HepG2 (cell line): ENCODE measurements around the gene HIC1. TPM values are rescaled to one million over a fixed set of nuclear protein-coding genes. Genes with fewer than 3 reads are reported as not detected.

Experiments
- ATAC-seq: fragments of 200-7000 bp; cut with Tn5 transposase; 3 replicates; pipeline ENCODE4 v1.9.1; 2020; ENCODE audit warnings: mild to moderate bottlenecking, moderate library complexity
- BruUV-seq: library from RNA; stranded (reverse); fragments of 400-500 nt; replicated peaks from 2 replicates; lab custom pipeline; 2021; lab: Mats Ljungman, UMichigan
- CTCF ChIA-PET: fragments of 300-600 bp; formaldehyde crosslinking; extraction: SDS; loops from one replicate; lab custom pipeline; 2021; ENCODE audit warnings: low total read pairs, inconsistent platforms, low intra/inter-chr PET ratio; lab: Yijun Ruan, JAX
- POLR2A ChIA-PET: fragments of 350-600 bp; sonication (Branson Sonifier 250); formaldehyde crosslinking; loops from one replicate; lab custom pipeline; 2020; ENCODE audit warnings: antibody characterized with exemption, inconsistent platforms; lab: Yijun Ruan, JAX
- DNase-seq: peaks from one replicate; pipeline ENCODE4 v3.0.0-alpha.2; 2015; ENCODE audit warnings: low spot score
- FAIRE-seq: peaks from 3 replicates; lab custom pipeline; 2011; peaks lifted over from hg19 to GRCh38; lab: Jason Lieb, UNC
- H2AFZ ChIP-seq: one replicate; pipeline ENCODE4 v1.6.1; 2011; ENCODE audit warnings: low read length, inconsistent platforms
- H3K27ac ChIP-seq: fragments of 300-600 bp; 3 replicates; pipeline ENCODE4 v1.8.0; 2011; ENCODE audit warnings: mixed run types, mild to moderate bottlenecking, mixed read lengths, low read length, inconsistent platforms; ENCODE audit not compliant: insufficient read depth; ENCODE audit errors: extremely low read length
- H3K27me3 ChIP-seq, 2 experiments: fragments of 200-600 bp in 1 of 2; 2 replicates in 1 of 2; 3 replicates in 1 of 2; pipeline versions ENCODE4 v1.6.0 to v1.8.0; 2011; ENCODE audit warnings: low read length in 2 of 2, mild to moderate bottlenecking in 2 of 2, moderate library complexity in 2 of 2, inconsistent platforms in 1 of 2; ENCODE audit not compliant: insufficient read depth in 2 of 2, control insufficient read depth in 1 of 2
- H3K36me3 ChIP-seq, 2 experiments: fragments of 200-600 bp in 1 of 2; replicated peaks in 1 of 2; 2 replicates in 1 of 2; 3 replicates in 1 of 2; pipeline versions ENCODE4 v1.5.1 to v1.8.0; 2011; ENCODE audit warnings: low read length in 2 of 2, inconsistent platforms in 1 of 2; ENCODE audit not compliant: insufficient read depth in 2 of 2, control insufficient read depth in 1 of 2
- H3K4me1 ChIP-seq: 2 replicates; pipeline ENCODE4 v1.5.1; 2012; ENCODE audit warnings: low read length, inconsistent platforms; ENCODE audit not compliant: insufficient read depth
- H3K4me2 ChIP-seq: 2 replicates; pipeline ENCODE4 v1.6.0; 2011; ENCODE audit warnings: low read depth, low read length, inconsistent platforms
- H3K4me3 ChIP-seq, 3 experiments: fragments of 200-600 bp in 1 of 3; sonication (generic), shearing (Covaris generic) in 1 of 3; replicated peaks in 1 of 3; 2 replicates each; pipeline ENCODE4 v1.5.1; 2011 to 2016; ENCODE audit warnings: low read length in 3 of 3, inconsistent platforms in 2 of 3, low read depth in 2 of 3, mild to moderate bottlenecking in 2 of 3, control low read depth in 1 of 3, mixed read lengths in 1 of 3; ENCODE audit not compliant: insufficient read depth in 1 of 3
- H3K79me2 ChIP-seq: one replicate; pipeline ENCODE4 v1.6.1; 2011; ENCODE audit warnings: low read length, inconsistent platforms; ENCODE audit not compliant: insufficient read depth
- H3K9ac ChIP-seq: 2 replicates; pipeline ENCODE4 v1.6.0; 2011; ENCODE audit warnings: mild to moderate bottlenecking, low read depth, low read length, inconsistent platforms; ENCODE audit not compliant: insufficient read depth
- H3K9me3 ChIP-seq: 2 replicates; pipeline ENCODE4 v1.5.1; 2012; ENCODE audit warnings: mild to moderate bottlenecking, low read length
- H4K20me1 ChIP-seq: 2 replicates; pipeline ENCODE4 v1.6.0; 2011; ENCODE audit warnings: inconsistent platforms, mild to moderate bottlenecking, low read length, moderate library complexity; ENCODE audit not compliant: insufficient read depth
- HDAC2 ChIP-seq: sonication (generic); formaldehyde crosslinking; IDR thresholded peaks from 2 replicates; pipeline ENCODE4 v1.4.0; 2020; ENCODE audit warnings: missing genetic modification reagents
- JUN ChIP-seq: sonication (generic); formaldehyde crosslinking; IDR thresholded peaks from 2 replicates; pipeline ENCODE4 v1.4.0; 2020; ENCODE audit warnings: mild to moderate bottlenecking, missing genetic modification reagents
- ZNF296 ChIP-seq: sonication (generic); formaldehyde crosslinking; conservative IDR thresholded peaks from 2 replicates; pipeline ENCODE4 v1.5.0; 2020; ENCODE audit warnings: mild to moderate bottlenecking, missing genetic modification reagents
- ZNF329 ChIP-seq: sonication (generic); formaldehyde crosslinking; IDR thresholded peaks from 2 replicates; pipeline ENCODE4 v1.9.0; 2021; ENCODE audit warnings: low read depth, mild to moderate bottlenecking, missing genetic modification reagents
- ZNF792 ChIP-seq: IDR thresholded peaks from 2 replicates; pipeline ENCODE4 v1.6.1; 2016
- WGBS: methylation state at CpG from one replicate; pipeline ENCODE4 v1.1.6; 2017; ENCODE audit warnings: low lambda C conversion rate; 5-methylcytosine and 5-hydroxymethylcytosine counted together
- in situ Hi-C: cut with HindIII; loops from 2 replicates; pipeline ENCODE4 v1.10.0; 2017; ENCODE audit warnings: low pct_unique_long_range_greater_than_20kb; ENCODE audit not compliant: extremely low pct_ligation_motif_present
- intact Hi-C: fragments of 100-400 bp; cut with micrococcal nuclease; formaldehyde crosslinking; loops from one replicate; pipeline ENCODE4 v1.10.0; 2022; ENCODE audit not compliant: unreplicated experiment
- polyA plus RNA-seq, 8 experiments: library from polyadenylated mRNA; depleted of rRNA in 3 of 8; stranded (reverse) in 7 of 8; unstranded in 1 of 8; fragments of >200 nt; fragmentation: Illumina TruSeq in 4 of 8; extraction: Trizol in 4 of 8; gene quantifications; 2 replicates each; pipeline versions ENCODE4 v1.2.1 to v1.2.3, GENCODE V29; 2011 to 2016; ENCODE audit warnings: low read depth in 4 of 8, missing spikeins in 1 of 8, mixed read lengths in 1 of 8; ENCODE audit not compliant: insufficient read depth in 1 of 8
- total RNA-seq, 5 experiments: library from RNA; depleted of rRNA; stranded (reverse); fragments of >200 nt; fragmentation: Illumina TruSeq; extraction: Trizol; gene quantifications; 2 replicates each; pipeline ENCODE4 v1.2.3, GENCODE V29; 2016; ENCODE audit warnings: low read depth in 1 of 5
- TF ChIP-seq, protein P1 (sequence below): fragments of 450-650 bp; IDR thresholded peaks from 2 replicates; pipeline ENCODE4 v1.6.1; 2017; ENCODE audit warnings: mild to moderate bottlenecking

Gene HIC1
- total and polyA plus RNA-seq, 2 of the 13 experiments (the other 11 are each of a cell fraction or from before 2014, with no cell fraction given) = 0.04 to 0.31 TPM

DNA sequence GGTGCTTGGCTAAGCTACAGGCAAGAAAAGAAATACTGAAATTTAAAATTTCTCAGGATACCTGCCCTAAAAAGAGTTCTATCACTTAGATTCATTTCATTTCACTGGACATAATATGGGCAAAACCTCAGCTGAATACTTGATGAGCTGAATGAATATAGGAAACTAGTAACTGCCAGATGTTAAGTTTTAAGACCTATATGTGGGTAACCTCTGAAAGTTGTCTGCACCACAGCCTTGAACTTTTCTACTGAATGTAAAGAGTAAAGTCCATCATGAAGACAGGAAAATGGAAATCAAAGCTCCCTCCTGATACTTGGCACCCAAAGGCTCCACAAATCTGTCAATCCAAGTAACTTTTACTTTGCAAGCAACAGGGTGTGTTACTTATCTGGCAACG is 50.8 kb downstream of the HIC1 start:
- H3K79me2 ChIP-seq = no peaks in the 10 kb centered on the region
- TF ChIP-seq ZNF329 (CRISPR knock-in tag) = no peak
- TF ChIP-seq, protein P1, sequence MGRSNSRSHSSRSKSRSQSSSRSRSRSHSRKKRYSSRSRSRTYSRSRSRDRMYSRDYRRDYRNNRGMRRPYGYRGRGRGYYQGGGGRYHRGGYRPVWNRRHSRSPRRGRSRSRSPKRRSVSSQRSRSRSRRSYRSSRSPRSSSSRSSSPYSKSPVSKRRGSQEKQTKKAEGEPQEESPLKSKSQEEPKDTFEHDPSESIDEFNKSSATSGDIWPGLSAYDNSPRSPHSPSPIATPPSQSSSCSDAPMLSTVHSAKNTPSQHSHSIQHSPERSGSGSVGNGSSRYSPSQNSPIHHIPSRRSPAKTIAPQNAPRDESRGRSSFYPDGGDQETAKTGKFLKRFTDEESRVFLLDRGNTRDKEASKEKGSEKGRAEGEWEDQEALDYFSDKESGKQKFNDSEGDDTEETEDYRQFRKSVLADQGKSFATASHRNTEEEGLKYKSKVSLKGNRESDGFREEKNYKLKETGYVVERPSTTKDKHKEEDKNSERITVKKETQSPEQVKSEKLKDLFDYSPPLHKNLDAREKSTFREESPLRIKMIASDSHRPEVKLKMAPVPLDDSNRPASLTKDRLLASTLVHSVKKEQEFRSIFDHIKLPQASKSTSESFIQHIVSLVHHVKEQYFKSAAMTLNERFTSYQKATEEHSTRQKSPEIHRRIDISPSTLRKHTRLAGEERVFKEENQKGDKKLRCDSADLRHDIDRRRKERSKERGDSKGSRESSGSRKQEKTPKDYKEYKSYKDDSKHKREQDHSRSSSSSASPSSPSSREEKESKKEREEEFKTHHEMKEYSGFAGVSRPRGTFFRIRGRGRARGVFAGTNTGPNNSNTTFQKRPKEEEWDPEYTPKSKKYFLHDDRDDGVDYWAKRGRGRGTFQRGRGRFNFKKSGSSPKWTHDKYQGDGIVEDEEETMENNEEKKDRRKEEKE = no peak
- no peak for TF ChIP-seq ZNF296 (CRISPR knock-in tag)
- TF ChIP-seq ZNF792 (CRISPR knock-in tag) = no peak
- no peak for TF ChIP-seq JUN (CRISPR knock-in tag)
- no peak for TF ChIP-seq HDAC2
- TF ChIP-seq, all 625 proteins: peak for 0
- Histone ChIP-seq H4K20me1 (no peaks in the 10 kb centered on the region), H3K27ac (no peak overlapping the region), H3K4me1 (peaks cover 26% of the 10 kb centered on the region), H3K27me3 (no peaks in the 10 kb centered on the region), H2AFZ (no peak overlapping the region), H3K4me2 (no peak overlapping the region), H3K9ac (no peak overlapping the region), H3K36me3 (peaks cover 0 to 8% of the 10 kb centered on the region in 2 experiments; a peak in 2 of 5 replicates), H3K9me3 (no peaks in the 10 kb centered on the region), H3K4me3 (no peak overlapping the region)
- FAIRE-seq (no peak), DNase-seq (no peak), ATAC-seq (no peak)
- in situ Hi-C loops (no loop called here), intact Hi-C loops (no loop called here)
- no TSS peak for BruUV-seq
- ChIA-PET CTCF (no interaction called here), POLR2A (no interaction called here)
- WGBS = 82% methylated on average over 1 of the region's 1 CpG
